GM18526 (cell line): Measurements from ENCODE around the gene TNFSF12.

Experiments
- POLR2A ChIP-seq: IDR thresholded peaks from 3 replicates; pipeline ENCODE4 v1.6.1; 2011; ENCODE audit not compliant: insufficient read length; ENCODE audit errors: extremely low read depth

Gene TNFSF12, protein sequence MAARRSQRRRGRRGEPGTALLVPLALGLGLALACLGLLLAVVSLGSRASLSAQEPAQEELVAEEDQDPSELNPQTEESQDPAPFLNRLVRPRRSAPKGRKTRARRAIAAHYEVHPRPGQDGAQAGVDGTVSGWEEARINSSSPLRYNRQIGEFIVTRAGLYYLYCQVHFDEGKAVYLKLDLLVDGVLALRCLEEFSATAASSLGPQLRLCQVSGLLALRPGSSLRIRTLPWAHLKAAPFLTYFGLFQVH

DNA sequence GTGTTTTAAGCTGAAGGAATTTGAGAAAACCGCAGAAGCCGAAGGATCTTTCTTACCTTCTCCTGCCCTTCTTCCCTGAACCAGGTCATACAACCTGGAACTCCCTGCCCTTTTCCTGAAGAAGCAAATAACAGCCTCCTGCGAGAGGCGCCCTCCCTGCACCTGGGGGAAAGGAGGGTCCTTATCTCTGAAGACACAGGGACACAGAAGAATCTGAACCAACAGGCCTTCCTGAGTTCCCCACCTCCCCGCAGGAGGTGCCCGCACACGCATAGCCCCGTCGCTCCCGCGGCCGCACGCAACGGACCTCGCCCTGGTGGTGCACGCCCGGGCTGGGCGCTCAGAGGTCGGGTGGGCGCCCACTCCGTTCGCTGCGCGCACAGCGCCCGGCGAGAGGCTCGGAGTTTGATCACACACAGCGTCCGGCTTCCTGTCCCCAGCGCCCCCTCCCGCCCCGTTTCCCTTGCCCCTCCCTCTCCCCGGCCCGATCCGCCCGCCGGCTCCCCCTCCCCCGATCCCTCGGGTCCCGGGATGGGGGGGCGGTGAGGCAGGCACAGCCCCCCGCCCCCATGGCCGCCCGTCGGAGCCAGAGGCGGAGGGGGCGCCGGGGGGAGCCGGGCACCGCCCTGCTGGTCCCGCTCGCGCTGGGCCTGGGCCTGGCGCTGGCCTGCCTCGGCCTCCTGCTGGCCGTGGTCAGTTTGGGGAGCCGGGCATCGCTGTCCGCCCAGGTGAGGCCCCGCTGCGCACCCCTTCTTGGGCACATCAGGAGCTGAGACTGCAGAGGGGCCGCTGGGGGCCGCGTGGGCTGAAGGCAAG lies at the start of gene TNFSF12:
TSS of gene TNFSF12 (plus strand) at position 474 of the 816 bp plus-strand sequence. CDS start at position 570, 96 bp downstream.
- peak; percentile 65 for TF ChIP-seq POLR2A

DNA sequence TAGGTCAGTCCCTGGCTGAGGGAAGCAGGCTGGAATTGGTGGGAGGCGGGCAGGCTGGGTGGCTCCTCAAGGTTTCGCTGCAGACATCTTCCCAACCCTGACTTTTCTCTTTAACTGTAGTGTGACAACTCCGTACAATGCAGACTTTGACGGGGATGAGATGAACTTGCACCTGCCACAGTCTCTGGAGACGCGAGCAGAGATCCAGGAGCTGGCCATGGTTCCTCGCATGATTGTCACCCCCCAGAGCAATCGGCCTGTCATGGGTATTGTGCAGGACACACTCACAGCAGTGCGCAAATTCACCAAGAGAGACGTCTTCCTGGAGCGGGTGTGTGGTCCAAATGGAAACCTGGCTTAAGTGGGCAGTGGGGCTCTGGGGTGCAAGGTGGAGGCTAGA lies 49.7 kb upstream of the TNFSF12 start:
- TF ChIP-seq POLR2A: no peak

DNA sequence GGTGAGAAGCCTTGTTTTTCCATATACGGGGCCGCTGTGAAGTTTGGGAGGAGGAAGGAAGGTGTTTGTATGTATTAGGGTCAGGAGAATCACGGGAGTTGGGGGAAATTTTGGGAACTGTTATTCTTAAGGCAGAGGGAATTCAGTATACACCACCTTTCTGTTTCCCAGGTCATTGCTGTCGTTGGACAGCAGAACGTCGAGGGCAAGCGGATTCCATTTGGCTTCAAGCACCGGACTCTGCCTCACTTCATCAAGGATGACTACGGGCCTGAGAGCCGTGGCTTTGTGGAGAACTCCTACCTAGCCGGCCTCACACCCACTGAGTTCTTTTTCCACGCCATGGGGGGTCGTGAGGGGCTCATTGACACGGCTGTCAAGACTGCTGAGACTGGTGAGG lies 47.1 kb upstream of the TNFSF12 start:
- no peak for TF ChIP-seq POLR2A

DNA sequence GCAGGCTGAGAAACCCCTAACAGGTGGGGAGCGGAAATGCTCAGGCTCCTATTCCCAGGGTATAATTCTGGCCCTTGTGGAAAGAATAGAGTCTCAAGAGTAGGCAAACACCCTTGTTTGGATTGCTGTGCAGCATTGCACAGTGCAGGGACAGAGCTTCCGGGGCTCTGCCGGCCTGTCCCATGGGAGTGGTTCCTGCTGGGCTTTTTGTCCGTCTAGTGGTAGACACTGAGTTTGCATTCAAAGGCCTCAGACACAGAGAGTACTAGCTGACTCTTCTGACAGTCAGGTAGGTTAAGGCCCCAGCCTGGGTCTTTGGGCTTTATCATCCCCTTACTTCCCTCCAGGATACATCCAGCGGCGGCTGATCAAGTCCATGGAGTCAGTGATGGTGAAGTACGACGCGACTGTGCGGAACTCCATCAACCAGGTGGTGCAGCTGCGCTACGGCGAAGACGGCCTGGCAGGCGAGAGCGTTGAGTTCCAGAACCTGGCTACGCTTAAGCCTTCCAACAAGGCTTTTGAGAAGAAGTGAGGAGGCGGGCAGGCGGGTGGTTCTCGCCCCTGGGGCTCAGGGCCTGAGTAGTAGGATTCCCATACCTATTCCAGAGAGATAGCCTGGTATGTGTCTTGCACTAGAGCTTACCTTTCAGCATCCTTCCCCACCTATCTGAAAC lies 46.5 kb upstream of the TNFSF12 start:
- TF ChIP-seq POLR2A: no peak

DNA sequence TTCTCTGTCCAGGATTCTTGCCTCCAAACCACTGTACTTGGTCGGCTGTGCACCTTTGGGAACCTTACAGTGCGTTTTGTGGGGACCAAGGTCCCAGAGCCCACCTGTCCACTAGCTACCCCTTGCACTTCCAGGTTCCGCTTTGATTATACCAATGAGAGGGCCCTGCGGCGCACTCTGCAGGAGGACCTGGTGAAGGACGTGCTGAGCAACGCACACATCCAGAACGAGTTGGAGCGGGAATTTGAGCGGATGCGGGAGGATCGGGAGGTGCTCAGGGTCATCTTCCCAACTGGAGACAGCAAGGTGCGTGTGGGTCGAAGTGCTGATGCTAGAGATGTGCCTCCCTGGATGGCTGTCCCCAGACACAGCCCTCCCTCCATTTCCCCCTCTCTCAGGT lies 45.9 kb upstream of the TNFSF12 start:
- TF ChIP-seq POLR2A: no peak

DNA sequence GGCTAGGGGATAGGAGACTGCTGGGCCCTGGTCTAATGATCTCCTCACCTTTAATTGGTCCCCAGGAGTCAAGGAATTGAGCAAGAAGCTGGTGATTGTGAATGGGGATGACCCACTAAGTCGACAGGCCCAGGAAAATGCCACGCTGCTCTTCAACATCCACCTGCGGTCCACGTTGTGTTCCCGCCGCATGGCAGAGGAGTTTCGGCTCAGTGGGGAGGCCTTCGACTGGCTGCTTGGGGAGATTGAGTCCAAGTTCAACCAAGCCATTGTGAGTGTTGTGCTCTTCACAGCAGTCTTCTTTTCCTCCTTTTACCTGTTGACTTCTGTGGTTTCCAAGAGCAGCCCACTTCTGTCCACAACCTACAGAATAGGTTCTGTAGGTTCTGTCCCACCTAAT lies 45.3 kb upstream of the TNFSF12 start:
- no peak for TF ChIP-seq POLR2A

DNA sequence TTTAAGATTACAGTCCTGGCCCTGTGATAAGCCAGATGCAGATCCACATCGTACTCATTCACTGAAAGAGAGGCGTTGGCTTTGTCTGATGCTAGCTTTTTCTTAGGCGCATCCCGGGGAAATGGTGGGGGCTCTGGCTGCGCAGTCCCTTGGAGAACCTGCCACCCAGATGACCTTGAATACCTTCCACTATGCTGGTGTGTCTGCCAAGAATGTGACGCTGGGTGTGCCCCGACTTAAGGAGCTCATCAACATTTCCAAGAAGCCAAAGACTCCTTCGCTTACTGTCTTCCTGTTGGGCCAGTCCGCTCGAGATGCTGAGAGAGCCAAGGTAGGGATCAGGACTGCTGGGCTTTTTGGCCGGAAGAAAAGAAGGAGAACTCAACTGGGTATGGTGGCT lies 40.7 kb upstream of the TNFSF12 start:
- no peak for TF ChIP-seq POLR2A

DNA sequence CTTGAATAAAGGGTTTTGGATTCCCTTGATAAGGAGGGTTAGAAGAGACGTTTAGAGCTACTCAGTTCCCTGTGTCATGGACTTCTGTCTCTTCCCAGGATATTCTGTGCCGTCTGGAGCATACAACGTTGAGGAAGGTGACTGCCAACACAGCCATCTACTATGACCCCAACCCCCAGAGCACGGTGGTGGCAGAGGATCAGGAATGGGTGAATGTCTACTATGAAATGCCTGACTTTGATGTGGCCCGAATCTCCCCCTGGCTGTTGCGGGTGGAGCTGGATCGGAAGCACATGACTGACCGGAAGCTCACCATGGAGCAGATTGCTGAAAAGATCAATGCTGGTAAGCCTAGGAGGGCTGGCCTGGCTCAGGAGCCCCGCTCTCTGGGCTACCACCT lies 40.0 kb upstream of the TNFSF12 start:
- TF ChIP-seq POLR2A: no peak

DNA sequence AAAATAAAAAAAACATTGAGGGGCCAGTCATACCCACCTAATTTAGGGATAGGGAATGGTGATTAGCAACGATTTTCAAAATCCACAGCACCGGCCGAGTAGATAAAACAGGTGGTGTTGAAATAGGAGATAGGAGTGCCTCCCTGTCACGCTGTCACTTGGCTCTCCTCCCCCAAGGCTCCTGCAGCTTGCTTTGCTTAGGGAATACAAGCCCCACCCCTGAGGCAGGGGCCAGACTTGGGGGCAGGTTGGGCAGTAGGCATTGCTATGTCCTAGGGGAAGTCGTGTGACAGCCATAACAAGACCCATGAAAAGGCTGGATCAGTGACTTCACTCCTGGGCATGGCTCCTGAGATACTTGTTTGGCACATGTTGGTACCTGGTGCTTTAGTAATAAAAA lies 38.9 kb upstream of the TNFSF12 start:
- TF ChIP-seq POLR2A: no peak

DNA sequence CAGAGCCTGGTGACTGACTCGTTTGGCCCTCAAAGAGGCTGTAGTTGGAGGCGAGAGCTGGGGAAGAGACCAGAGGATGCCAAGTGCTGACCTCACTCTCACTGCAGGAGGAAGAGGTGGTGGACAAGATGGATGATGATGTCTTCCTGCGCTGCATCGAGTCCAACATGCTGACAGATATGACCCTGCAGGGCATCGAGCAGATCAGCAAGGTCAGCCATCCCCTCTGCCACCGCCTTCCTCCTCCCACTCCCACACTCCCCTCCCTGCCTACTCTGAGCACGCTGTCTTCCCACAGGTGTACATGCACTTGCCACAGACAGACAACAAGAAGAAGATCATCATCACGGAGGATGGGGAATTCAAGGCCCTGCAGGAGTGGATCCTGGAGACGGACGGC lies 37.8 kb upstream of the TNFSF12 start:
- TF ChIP-seq POLR2A: no peak

DNA sequence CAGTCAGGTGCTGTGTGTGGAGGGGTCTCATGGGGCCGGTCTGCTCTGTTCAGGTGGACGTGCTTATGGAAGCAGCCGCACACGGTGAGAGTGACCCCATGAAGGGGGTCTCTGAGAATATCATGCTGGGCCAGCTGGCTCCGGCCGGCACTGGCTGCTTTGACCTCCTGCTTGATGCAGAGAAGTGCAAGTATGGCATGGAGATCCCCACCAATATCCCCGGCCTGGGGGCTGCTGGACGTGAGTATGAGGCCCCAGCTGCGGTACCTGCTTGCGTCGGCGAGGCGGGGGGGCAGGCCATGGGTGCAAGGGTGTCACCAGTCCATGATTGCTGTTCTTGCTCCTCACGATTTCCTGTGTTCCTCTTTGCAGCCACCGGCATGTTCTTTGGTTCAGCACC lies 36.8 kb upstream of the TNFSF12 start:
- TF ChIP-seq POLR2A: no peak

DNA sequence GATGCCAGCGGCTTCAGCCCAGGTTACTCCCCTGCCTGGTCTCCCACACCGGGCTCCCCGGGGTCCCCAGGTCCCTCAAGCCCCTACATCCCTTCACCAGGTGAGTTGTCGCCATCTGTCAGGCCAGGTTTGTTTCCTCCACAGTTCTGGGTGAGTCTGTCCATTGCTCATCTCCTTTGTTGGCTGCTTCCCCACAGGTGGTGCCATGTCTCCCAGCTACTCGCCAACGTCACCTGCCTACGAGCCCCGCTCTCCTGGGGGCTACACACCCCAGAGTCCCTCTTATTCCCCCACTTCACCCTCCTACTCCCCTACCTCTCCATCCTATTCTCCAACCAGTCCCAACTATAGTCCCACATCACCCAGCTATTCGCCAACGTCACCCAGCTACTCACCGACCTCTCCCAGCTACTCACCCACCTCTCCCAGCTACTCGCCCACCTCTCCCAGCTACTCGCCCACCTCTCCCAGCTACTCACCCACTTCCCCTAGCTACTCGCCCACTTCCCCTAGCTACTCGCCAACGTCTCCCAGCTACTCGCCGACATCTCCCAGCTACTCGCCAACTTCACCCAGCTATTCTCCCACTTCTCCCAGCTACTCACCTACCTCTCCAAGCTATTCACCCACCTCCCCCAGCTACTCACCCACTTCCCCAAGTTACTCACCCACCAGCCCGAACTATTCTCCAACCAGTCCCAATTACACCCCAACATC lies 35.9 kb upstream of the TNFSF12 start:
- TF ChIP-seq POLR2A: no peak

DNA sequence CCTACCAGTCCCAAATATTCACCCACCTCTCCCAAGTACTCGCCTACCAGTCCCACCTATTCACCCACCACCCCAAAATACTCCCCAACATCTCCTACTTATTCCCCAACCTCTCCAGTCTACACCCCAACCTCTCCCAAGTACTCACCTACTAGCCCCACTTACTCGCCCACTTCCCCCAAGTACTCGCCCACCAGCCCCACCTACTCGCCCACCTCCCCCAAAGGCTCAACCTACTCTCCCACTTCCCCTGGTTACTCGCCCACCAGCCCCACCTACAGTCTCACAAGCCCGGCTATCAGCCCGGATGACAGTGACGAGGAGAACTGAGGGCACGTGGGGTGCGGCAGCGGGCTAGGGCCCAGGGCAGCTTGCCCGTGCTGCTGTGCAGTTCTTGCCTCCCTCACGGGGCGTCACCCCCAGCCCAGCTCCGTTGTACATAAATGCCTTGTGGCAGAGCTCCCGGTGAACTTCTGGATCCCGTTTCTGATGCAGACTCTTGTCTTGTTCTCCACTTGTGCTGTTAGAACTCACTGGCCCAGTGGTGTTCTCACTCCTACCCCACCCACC lies 34.9 kb upstream of the TNFSF12 start:
- no peak for TF ChIP-seq POLR2A

DNA sequence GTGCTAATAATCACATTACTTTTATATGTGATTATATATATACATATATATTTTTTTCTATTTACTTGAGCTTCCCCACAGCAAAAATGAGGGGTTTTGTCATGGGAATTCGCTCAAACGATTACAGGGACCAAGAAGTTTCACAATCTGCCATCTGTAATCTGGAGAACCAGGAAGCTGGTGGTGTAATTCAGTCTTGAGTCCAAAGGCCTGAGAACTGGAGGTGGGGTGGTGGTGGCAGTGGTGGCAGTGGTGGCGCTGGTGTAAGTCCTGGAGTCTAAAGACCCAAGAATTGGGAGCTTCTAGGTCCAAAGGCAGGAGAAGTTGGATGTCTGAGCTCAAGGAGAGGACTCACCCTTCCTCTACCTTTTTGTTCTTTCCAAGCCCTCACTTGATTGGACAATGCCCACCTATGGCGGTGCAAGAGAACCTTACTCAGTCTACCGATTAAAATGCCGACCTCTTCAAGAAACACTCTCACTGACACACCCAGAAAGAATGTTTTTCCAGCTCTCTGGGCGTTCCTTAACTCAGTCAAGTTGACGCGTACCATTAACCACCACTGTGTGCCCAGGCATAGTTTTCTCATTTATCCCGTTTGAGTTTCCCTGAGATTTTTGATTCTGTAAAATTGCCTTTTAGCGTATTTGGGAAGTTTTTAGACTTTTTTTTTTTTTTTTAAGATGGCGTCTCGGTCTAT lies 32.8 kb upstream of the TNFSF12 start:
- TF ChIP-seq POLR2A: no peak
